ENCODE results near the gene HOTAIR. TPM values are rescaled to one million over a fixed set of nuclear protein-coding genes. Genes with fewer than 3 reads are reported as not detected.

Gene HOTAIR
- total RNA-seq, 1 donor from 2014 or later, result not detected

DNA sequence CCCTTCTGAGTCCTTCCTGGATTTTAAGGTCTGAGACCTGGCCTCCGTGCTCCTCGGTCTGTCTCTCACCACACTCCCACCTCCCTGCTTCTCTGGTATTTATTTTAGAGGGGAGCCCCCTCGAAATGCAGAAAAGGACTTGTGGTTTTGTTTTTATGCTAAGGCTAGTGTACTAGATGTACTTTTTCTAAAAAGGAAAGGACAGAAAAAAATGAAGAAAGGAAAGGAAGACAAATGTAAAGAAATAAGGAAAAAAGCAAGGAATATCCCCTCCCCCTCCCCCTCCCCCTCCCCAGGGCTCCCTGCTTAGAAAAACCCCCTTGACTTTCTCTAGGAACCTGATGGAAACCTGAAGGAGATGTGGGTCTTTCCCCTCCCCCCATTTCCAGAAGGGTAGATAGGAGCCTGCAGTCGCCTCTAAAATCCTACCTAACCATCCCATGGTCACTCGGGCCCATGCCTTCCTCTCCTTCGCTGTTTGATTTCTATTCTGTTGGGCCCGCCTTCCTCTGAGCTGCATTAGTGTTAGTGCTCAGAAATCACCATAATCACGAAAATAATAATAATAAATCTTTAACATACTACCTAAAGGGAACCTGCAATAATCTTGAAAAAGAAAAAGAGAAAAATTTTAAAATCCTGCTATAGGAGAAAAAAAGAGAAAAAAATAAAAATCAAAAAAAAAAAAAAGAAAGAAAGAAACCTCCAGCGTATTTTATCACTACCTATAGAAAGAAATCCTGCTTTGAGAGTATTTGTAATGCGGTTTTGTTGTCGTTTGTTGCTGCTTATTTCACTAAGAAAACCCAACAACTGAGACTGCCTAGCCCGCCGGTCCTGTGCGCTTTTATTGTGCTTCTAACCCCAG, 37.1 kb upstream of the HOTAIR start:
- peaks cover 8% of the 10 kb centered on the region for H3K9me3 Mint-ChIP-seq
- H3F3A ChIP-seq (ENCODE audit: low read depth), result peaks cover 3% of the 10 kb centered on the region
- H3K27ac ChIP-seq, result no peak overlapping the region
- no peaks in the 10 kb centered on the region for H3K36me3 Mint-ChIP-seq
- H3K4me3 ChIP-seq, result no peak overlapping the region
- TF ChIP-seq, protein P1, sequence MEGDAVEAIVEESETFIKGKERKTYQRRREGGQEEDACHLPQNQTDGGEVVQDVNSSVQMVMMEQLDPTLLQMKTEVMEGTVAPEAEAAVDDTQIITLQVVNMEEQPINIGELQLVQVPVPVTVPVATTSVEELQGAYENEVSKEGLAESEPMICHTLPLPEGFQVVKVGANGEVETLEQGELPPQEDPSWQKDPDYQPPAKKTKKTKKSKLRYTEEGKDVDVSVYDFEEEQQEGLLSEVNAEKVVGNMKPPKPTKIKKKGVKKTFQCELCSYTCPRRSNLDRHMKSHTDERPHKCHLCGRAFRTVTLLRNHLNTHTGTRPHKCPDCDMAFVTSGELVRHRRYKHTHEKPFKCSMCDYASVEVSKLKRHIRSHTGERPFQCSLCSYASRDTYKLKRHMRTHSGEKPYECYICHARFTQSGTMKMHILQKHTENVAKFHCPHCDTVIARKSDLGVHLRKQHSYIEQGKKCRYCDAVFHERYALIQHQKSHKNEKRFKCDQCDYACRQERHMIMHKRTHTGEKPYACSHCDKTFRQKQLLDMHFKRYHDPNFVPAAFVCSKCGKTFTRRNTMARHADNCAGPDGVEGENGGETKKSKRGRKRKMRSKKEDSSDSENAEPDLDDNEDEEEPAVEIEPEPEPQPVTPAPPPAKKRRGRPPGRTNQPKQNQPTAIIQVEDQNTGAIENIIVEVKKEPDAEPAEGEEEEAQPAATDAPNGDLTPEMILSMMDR (IDR thresholded peaks at IDR 0.05), result no peak
- no peak for TF ChIP-seq EZH2 (IDR thresholded peaks at IDR 0.05)
- peak; percentile 55 for TF ChIP-seq EZH2phosphoT487 (IDR thresholded peaks at IDR 0.05)
- H3K36me3 ChIP-seq, result no peaks in the 10 kb centered on the region
- H3K27me3 ChIP-seq, result peaks cover 100% of the 10 kb centered on the region
- no peaks in the 10 kb centered on the region for H3K4me1 Mint-ChIP-seq
- H3K79me2 ChIP-seq (ENCODE audit: low read depth), result no peaks in the 10 kb centered on the region
- peaks cover 94% of the 10 kb centered on the region for H3K27me3 Mint-ChIP-seq (ENCODE audit: insufficient read depth, low read depth)
- no peaks in the 10 kb centered on the region for H3K9me3 ChIP-seq (ENCODE audit: low read depth)
- no peak overlapping the region for H3K27ac Mint-ChIP-seq
- no peaks in the 10 kb centered on the region for H3K4me1 ChIP-seq
- H4K20me1 ChIP-seq (ENCODE audit: low read depth), result peaks cover 81% of the 10 kb centered on the region
- DNase-seq (ENCODE audit: low spot score), result no peak
- H2AFZ ChIP-seq (replicated peaks), result no peak overlapping the region
- H3K4me2 ChIP-seq, result no peak overlapping the region
- no peak overlapping the region for H3K9ac ChIP-seq
- H3K4me3 Mint-ChIP-seq, result no peak overlapping the region

GRCh38 chr12:54010972-54011664, 36.4 kb upstream of the HOTAIR start:
- Mint-ChIP-seq H3K4me3 (no peak overlapping the region), H3K27ac (no peak overlapping the region), H3K36me3 (no peaks in the 10 kb centered on the region), H3K9me3 (peaks cover 8% of the 10 kb centered on the region), H3K27me3 (ENCODE audit: insufficient read depth, low read depth) (peaks cover 92% of the 10 kb centered on the region), H3K4me1 (peaks cover 3% of the 10 kb centered on the region)
- peaks cover 3% of the 10 kb centered on the region for H3F3A ChIP-seq (ENCODE audit: low read depth)
- H3K27me3 ChIP-seq, result peaks cover 100% of the 10 kb centered on the region
- no peak overlapping the region for H2AFZ ChIP-seq (replicated peaks)
- TF ChIP-seq EZH2 (IDR thresholded peaks at IDR 0.05) (peak; percentile 70), EZH2phosphoT487 (IDR thresholded peaks at IDR 0.05) (peak; percentile 1)
- TF ChIP-seq, protein P1 (IDR thresholded peaks at IDR 0.05), result no peak
- no peaks in the 10 kb centered on the region for H3K79me2 ChIP-seq (ENCODE audit: low read depth)
- no peak overlapping the region for H3K27ac ChIP-seq
- no peaks in the 10 kb centered on the region for H3K9me3 ChIP-seq (ENCODE audit: low read depth)
- H4K20me1 ChIP-seq (ENCODE audit: low read depth), result peaks cover 85% of the 10 kb centered on the region
- no peak overlapping the region for H3K4me3 ChIP-seq
- no peaks in the 10 kb centered on the region for H3K36me3 ChIP-seq
- no peaks in the 10 kb centered on the region for H3K4me1 ChIP-seq
- H3K4me2 ChIP-seq, result no peak overlapping the region
- no peak for DNase-seq (ENCODE audit: low spot score)
- no peak overlapping the region for H3K9ac ChIP-seq

- no peak for DNase-seq (ENCODE audit: low spot score)
- no peak overlapping the region for H3K27ac ChIP-seq
- TF ChIP-seq EZH2phosphoT487 (IDR thresholded peaks at IDR 0.05) (peak; percentile 9), EZH2 (IDR thresholded peaks at IDR 0.05) (no peak)
- TF ChIP-seq, protein P1 (IDR thresholded peaks at IDR 0.05), result no peak
- H3K4me2 ChIP-seq, result no peak overlapping the region
- no peaks in the 10 kb centered on the region for H3K79me2 ChIP-seq (ENCODE audit: low read depth)
- Mint-ChIP-seq H3K9me3 (peaks cover 8% of the 10 kb centered on the region), H3K36me3 (no peaks in the 10 kb centered on the region), H3K4me1 (peaks cover 4% of the 10 kb centered on the region), H3K27me3 (ENCODE audit: insufficient read depth, low read depth) (peaks cover 92% of the 10 kb centered on the region), H3K4me3 (no peak overlapping the region), H3K27ac (no peak overlapping the region)
- H3F3A ChIP-seq (ENCODE audit: low read depth), result peaks cover 3% of the 10 kb centered on the region
- peaks cover 82% of the 10 kb centered on the region for H4K20me1 ChIP-seq (ENCODE audit: low read depth)
- H3K27me3 ChIP-seq, result peaks cover 100% of the 10 kb centered on the region
- no peak overlapping the region for H3K4me3 ChIP-seq
- H2AFZ ChIP-seq (replicated peaks), result no peak overlapping the region
- H3K36me3 ChIP-seq, result no peaks in the 10 kb centered on the region
- no peaks in the 10 kb centered on the region for H3K9me3 ChIP-seq (ENCODE audit: low read depth)
- no peaks in the 10 kb centered on the region for H3K4me1 ChIP-seq
- H3K9ac ChIP-seq, result no peak overlapping the region
These were observed 35.6 kb upstream of the HOTAIR start for GRCh38 chr12:54010053-54010971.

Measured in neural progenitor cell (in vitro differentiated cells).